HepG2 (cell line): Measurements from ENCODE around the gene SCYGR8. TPM values are rescaled to one million over a fixed set of nuclear protein-coding genes. Genes with fewer than 3 reads are reported as not detected.
A peak's percentile ranks its signal among the peaks of the same experiment; 100 is the strongest.

ENCODE experiments used
- BRCA1 ChIP-seq: sonication (generic); formaldehyde crosslinking; IDR thresholded peaks from 2 replicates; pipeline ENCODE4 v1.4.0; 2020; ENCODE audit warnings: missing genetic modification reagents
- HNF4A ChIP-seq: sonication (generic); formaldehyde crosslinking; IDR thresholded peaks from 2 replicates; pipeline ENCODE4 v1.4.0; 2020; ENCODE audit warnings: missing genetic modification reagents
- KDM3A ChIP-seq: IDR thresholded peaks from 2 replicates; pipeline ENCODE4 v1.6.1; 2018; ENCODE audit warnings: low read depth, missing compliant biosample characterization
- MLLT10 ChIP-seq: sonication (generic); formaldehyde crosslinking; IDR thresholded peaks from 2 replicates; pipeline ENCODE4 v1.4.0; 2020; ENCODE audit warnings: missing genetic modification reagents
- RXRA ChIP-seq: sonication (generic); formaldehyde crosslinking; IDR thresholded peaks from 2 replicates; pipeline ENCODE4 v1.5.1; 2020; ENCODE audit warnings: missing genetic modification reagents
- SP140L ChIP-seq: sonication (generic); formaldehyde crosslinking; IDR thresholded peaks from 2 replicates; pipeline ENCODE4 v1.4.0; 2020; ENCODE audit warnings: missing genetic modification reagents, borderline replicate concordance
- THAP11 ChIP-seq: IDR thresholded peaks from 2 replicates; pipeline ENCODE4 v1.6.1; 2016; ENCODE audit warnings: missing biosample characterization, missing genetic modification reagents
- ZNF317 ChIP-seq: sonication (generic); formaldehyde crosslinking; IDR thresholded peaks from 2 replicates; pipeline ENCODE4 v1.5.0; 2020; ENCODE audit warnings: mild to moderate bottlenecking, missing genetic modification reagents
- ZNF792 ChIP-seq: IDR thresholded peaks from 2 replicates; pipeline ENCODE4 v1.6.1; 2016
- polyA plus RNA-seq, 8 experiments: library from polyadenylated mRNA; depleted of rRNA in 3 of 8; stranded (reverse) in 7 of 8; unstranded in 1 of 8; fragments of >200 nt; fragmentation: Illumina TruSeq in 4 of 8; extraction: Trizol in 4 of 8; gene quantifications; 2 replicates each; pipeline versions ENCODE4 v1.2.1 to v1.2.3, GENCODE V29; 2011 to 2016; ENCODE audit warnings: low read depth in 4 of 8, missing spikeins in 1 of 8, mixed read lengths in 1 of 8; ENCODE audit not compliant: insufficient read depth in 1 of 8
- total RNA-seq, 5 experiments: library from RNA; depleted of rRNA; stranded (reverse); fragments of >200 nt; fragmentation: Illumina TruSeq; extraction: Trizol; gene quantifications; 2 replicates each; pipeline ENCODE4 v1.2.3, GENCODE V29; 2016; ENCODE audit warnings: low read depth in 1 of 5
- TF ChIP-seq, protein P1 (sequence below): sonication (generic); formaldehyde crosslinking; IDR thresholded peaks from 2 replicates; pipeline ENCODE4 v1.4.0; 2020; ENCODE audit warnings: low read depth, mild to moderate bottlenecking, missing genetic modification reagents
- TF ChIP-seq, protein P2 (sequence below): IDR thresholded peaks from 2 replicates; pipeline ENCODE4 v1.6.1; 2016
- TF ChIP-seq, protein P3 (sequence below): sonication (generic); formaldehyde crosslinking; IDR thresholded peaks from 2 replicates; pipeline ENCODE4 v1.5.0; 2020; ENCODE audit warnings: mild to moderate bottlenecking, missing genetic modification reagents
- TF ChIP-seq, protein P4 (sequence below): sonication (generic); formaldehyde crosslinking; IDR thresholded peaks from 2 replicates; pipeline ENCODE4 v1.8.0; 2022; ENCODE audit warnings: missing genetic modification reagents, mild to moderate bottlenecking, borderline replicate concordance
- TF ChIP-seq, protein P5 (sequence below): sonication (generic); formaldehyde crosslinking; IDR thresholded peaks from 2 replicates; pipeline ENCODE4 v1.5.0; 2020; ENCODE audit warnings: mild to moderate bottlenecking, missing genetic modification reagents, moderate library complexity
- TF ChIP-seq, protein P6 (sequence below): sonication (generic); formaldehyde crosslinking; IDR thresholded peaks from 2 replicates; pipeline ENCODE4 v1.4.0; 2020; ENCODE audit warnings: missing genetic modification reagents
- TF ChIP-seq, protein P7 (sequence below): sonication (generic); formaldehyde crosslinking; IDR thresholded peaks from 2 replicates; pipeline ENCODE4 v1.8.1; 2023; ENCODE audit warnings: mild to moderate bottlenecking, inconsistent platforms, moderate library complexity, missing genetic modification reagents, borderline replicate concordance

Gene SCYGR8
- total and polyA plus RNA-seq, 2 of the 13 experiments (the other 11 are each of a cell fraction or from before 2014, with no cell fraction given), result not detected

DNA sequence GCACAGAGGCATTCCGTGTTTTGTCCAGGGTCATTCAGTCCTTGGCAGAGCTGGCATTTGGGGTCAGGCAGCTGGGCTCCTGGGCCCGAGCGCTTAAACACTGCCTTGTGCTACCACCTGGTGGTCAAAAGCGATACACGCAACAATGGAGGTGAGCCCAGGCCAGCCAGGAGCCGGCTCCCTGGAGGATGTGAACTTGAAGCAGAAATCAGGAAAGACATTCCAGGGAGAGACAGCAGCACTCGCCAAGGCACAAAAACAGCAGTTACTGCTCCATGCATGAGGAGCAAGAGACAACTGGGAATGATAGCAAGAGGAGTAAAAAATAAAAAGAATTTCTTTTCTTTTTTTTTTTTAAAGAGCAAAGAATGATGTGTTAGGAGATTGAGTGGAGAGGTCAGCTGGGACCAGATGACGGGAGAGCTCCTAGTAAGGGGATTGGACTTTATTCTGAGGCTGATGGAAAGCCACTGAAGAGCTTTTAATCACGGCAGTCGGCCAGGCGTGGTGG lies 20.7 kb downstream of the SCYGR8 start (continued):
- TF ChIP-seq, protein P1, sequence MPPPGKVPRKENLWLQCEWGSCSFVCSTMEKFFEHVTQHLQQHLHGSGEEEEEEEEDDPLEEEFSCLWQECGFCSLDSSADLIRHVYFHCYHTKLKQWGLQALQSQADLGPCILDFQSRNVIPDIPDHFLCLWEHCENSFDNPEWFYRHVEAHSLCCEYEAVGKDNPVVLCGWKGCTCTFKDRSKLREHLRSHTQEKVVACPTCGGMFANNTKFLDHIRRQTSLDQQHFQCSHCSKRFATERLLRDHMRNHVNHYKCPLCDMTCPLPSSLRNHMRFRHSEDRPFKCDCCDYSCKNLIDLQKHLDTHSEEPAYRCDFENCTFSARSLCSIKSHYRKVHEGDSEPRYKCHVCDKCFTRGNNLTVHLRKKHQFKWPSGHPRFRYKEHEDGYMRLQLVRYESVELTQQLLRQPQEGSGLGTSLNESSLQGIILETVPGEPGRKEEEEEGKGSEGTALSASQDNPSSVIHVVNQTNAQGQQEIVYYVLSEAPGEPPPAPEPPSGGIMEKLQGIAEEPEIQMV (CRISPR knock-in tag), result 0 out of 2 replicates have a peak, but pooled peaks have one; percentile 36
- TF ChIP-seq, protein P2, sequence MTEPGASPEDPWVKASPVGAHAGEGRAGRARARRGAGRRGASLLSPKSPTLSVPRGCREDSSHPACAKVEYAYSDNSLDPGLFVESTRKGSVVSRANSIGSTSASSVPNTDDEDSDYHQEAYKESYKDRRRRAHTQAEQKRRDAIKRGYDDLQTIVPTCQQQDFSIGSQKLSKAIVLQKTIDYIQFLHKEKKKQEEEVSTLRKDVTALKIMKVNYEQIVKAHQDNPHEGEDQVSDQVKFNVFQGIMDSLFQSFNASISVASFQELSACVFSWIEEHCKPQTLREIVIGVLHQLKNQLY, result 0 out of 2 replicates have a peak, but pooled peaks have one; percentile 42
- peak; percentile 87 for TF ChIP-seq RXRA (CRISPR knock-in tag)
- TF ChIP-seq ZNF792 (CRISPR knock-in tag), result peak; percentile 65; the same call in 1 of the 2 replicates
- TF ChIP-seq BRCA1, result 0 out of 2 replicates have a peak, but pooled peaks have one; percentile 77
- TF ChIP-seq, protein P3, sequence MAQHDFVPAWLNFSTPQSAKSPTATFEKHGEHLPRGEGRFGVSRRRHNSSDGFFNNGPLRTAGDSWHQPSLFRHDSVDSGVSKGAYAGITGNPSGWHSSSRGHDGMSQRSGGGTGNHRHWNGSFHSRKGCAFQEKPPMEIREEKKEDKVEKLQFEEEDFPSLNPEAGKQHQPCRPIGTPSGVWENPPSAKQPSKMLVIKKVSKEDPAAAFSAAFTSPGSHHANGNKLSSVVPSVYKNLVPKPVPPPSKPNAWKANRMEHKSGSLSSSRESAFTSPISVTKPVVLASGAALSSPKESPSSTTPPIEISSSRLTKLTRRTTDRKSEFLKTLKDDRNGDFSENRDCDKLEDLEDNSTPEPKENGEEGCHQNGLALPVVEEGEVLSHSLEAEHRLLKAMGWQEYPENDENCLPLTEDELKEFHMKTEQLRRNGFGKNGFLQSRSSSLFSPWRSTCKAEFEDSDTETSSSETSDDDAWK (CRISPR knock-in tag), result no peak
- TF ChIP-seq, protein P4, sequence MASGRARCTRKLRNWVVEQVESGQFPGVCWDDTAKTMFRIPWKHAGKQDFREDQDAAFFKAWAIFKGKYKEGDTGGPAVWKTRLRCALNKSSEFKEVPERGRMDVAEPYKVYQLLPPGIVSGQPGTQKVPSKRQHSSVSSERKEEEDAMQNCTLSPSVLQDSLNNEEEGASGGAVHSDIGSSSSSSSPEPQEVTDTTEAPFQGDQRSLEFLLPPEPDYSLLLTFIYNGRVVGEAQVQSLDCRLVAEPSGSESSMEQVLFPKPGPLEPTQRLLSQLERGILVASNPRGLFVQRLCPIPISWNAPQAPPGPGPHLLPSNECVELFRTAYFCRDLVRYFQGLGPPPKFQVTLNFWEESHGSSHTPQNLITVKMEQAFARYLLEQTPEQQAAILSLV, result peak; percentile 60; the same call in 1 of the 2 replicates
- peak; percentile 53; the same call in 1 of the 2 replicates for TF ChIP-seq THAP11 (CRISPR knock-in tag)
- TF ChIP-seq, protein P5, sequence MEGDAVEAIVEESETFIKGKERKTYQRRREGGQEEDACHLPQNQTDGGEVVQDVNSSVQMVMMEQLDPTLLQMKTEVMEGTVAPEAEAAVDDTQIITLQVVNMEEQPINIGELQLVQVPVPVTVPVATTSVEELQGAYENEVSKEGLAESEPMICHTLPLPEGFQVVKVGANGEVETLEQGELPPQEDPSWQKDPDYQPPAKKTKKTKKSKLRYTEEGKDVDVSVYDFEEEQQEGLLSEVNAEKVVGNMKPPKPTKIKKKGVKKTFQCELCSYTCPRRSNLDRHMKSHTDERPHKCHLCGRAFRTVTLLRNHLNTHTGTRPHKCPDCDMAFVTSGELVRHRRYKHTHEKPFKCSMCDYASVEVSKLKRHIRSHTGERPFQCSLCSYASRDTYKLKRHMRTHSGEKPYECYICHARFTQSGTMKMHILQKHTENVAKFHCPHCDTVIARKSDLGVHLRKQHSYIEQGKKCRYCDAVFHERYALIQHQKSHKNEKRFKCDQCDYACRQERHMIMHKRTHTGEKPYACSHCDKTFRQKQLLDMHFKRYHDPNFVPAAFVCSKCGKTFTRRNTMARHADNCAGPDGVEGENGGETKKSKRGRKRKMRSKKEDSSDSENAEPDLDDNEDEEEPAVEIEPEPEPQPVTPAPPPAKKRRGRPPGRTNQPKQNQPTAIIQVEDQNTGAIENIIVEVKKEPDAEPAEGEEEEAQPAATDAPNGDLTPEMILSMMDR, result peak; percentile 99
- 0 out of 2 replicates have a peak, but pooled peaks have one; percentile 14 for TF ChIP-seq ZNF317 (CRISPR knock-in tag)
- 0 out of 2 replicates have a peak, but pooled peaks have one; percentile 10 for TF ChIP-seq HNF4A (CRISPR knock-in tag)
- TF ChIP-seq, protein P6, sequence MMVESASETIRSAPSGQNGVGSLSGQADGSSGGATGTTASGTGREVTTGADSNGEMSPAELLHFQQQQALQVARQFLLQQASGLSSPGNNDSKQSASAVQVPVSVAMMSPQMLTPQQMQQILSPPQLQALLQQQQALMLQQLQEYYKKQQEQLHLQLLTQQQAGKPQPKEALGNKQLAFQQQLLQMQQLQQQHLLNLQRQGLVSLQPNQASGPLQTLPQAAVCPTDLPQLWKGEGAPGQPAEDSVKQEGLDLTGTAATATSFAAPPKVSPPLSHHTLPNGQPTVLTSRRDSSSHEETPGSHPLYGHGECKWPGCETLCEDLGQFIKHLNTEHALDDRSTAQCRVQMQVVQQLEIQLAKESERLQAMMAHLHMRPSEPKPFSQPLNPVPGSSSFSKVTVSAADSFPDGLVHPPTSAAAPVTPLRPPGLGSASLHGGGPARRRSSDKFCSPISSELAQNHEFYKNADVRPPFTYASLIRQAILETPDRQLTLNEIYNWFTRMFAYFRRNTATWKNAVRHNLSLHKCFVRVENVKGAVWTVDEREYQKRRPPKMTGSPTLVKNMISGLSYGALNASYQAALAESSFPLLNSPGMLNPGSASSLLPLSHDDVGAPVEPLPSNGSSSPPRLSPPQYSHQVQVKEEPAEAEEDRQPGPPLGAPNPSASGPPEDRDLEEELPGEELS (CRISPR knock-in tag), result 0 out of 2 replicates have a peak, but pooled peaks have one; percentile 13
- TF ChIP-seq KDM3A (CRISPR knock-in tag), result peak; percentile 86
- no peak for TF ChIP-seq MLLT10 (CRISPR knock-in tag)
- TF ChIP-seq, protein P7, sequence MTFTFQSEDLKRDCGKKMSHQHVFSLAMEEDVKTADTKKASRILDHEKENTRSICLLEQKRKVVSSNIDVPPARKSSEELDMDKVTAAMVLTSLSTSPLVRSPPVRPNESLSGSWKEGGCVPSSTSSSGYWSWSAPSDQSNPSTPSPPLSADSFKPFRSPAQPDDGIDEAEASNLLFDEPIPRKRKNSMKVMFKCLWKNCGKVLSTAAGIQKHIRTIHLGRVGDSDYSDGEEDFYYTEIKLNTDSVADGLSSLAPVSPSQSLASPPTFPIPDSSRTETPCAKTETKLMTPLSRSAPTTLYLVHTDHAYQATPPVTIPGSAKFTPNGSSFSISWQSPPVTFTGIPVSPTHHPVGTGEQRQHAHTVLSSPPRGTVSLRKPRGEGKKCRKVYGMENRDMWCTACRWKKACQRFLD (CRISPR knock-in tag), result no peak
- 0 out of 2 replicates have a peak, but pooled peaks have one; percentile 29 for TF ChIP-seq SP140L
